ENCODE data around the gene GNAL. TPM values are rescaled to one million over a fixed set of nuclear protein-coding genes. Genes with fewer than 3 reads are reported as not detected.

GNAL gene
- total RNA-seq, 1 donor from 2014 or later: 4.5 TPM

- Mint-ChIP-seq H3K36me3 (ENCODE audit: low read depth, unreplicated experiment) (no peaks in the 10 kb centered on the region), H3K9me3 (ENCODE audit: unreplicated experiment) (peaks cover 3% of the 10 kb centered on the region), H3K4me3 (ENCODE audit: unreplicated experiment) (no peak overlapping the region), H3K4me1 (ENCODE audit: low read depth, unreplicated experiment) (peaks cover 30% of the 10 kb centered on the region), H3K27ac (ENCODE audit: unreplicated experiment) (no peak overlapping the region), H3K27me3 (ENCODE audit: low read depth, unreplicated experiment) (no peaks in the 10 kb centered on the region)
- Histone ChIP-seq H3K4me2 (ENCODE audit: low read length) (no peak overlapping the region), H3K27me3 (ENCODE audit: insufficient read depth, low read length) (no peaks in the 10 kb centered on the region), H3K27ac (ENCODE audit: low read depth, low read length) (no peak overlapping the region), H3K9me3 (ENCODE audit: insufficient read depth, low read depth, low read length) (no peaks in the 10 kb centered on the region), H3K79me2 (ENCODE audit: insufficient read depth, low read length) (no peaks in the 10 kb centered on the region), H3K4me3 (ENCODE audit: insufficient read depth, low read depth, low read length) (no peak overlapping the region), H4K20me1 (ENCODE audit: insufficient read depth, low read length) (no peaks in the 10 kb centered on the region), H3K9ac (ENCODE audit: low read length) (no peak overlapping the region), H3K36me3 (ENCODE audit: insufficient read depth, low read length) (no peaks in the 10 kb centered on the region), H2AFZ (ENCODE audit: low read depth, low read length) (no peak overlapping the region), H3K4me1 (ENCODE audit: insufficient read depth, low read length) (peaks cover 11% of the 10 kb centered on the region)
- DNase-seq (ENCODE audit: low read depth): no peak
- no peak for FAIRE-seq
- no peak for TF ChIP-seq EZH2 (IDR thresholded peaks at IDR 0.05; ENCODE audit: insufficient read depth, low read length)
- TF ChIP-seq CTCF (IDR thresholded peaks at IDR 0.05; ENCODE audit: insufficient read depth, low read depth, low read length): no peak
Measured at GRCh38 chr18:11810379-11810778, 121.3 kb downstream of the GNAL start.

GRCh38 chr18:11811009-11811408, 121.9 kb downstream of the GNAL start:
- no peak overlapping the region for H3K4me3 Mint-ChIP-seq (ENCODE audit: unreplicated experiment)
- Histone ChIP-seq H3K4me2 (ENCODE audit: low read length) (no peak overlapping the region), H3K27ac (ENCODE audit: low read depth, low read length) (no peak overlapping the region), H3K4me1 (ENCODE audit: insufficient read depth, low read length) (peaks cover 11% of the 10 kb centered on the region), H2AFZ (ENCODE audit: low read depth, low read length) (no peak overlapping the region), H3K27me3 (ENCODE audit: insufficient read depth, low read length) (no peaks in the 10 kb centered on the region), H3K4me3 (ENCODE audit: insufficient read depth, low read depth, low read length) (no peak overlapping the region), H3K36me3 (ENCODE audit: insufficient read depth, low read length) (no peaks in the 10 kb centered on the region), H3K9ac (ENCODE audit: low read length) (no peak overlapping the region), H3K9me3 (ENCODE audit: insufficient read depth, low read depth, low read length) (no peaks in the 10 kb centered on the region), H4K20me1 (ENCODE audit: insufficient read depth, low read length) (no peaks in the 10 kb centered on the region), H3K79me2 (ENCODE audit: insufficient read depth, low read length) (no peaks in the 10 kb centered on the region)
- FAIRE-seq (no peak), DNase-seq (ENCODE audit: low read depth) (no peak)
- peaks cover 25% of the 10 kb centered on the region for H3K4me1 Mint-ChIP-seq (ENCODE audit: low read depth, unreplicated experiment)
- peaks cover 3% of the 10 kb centered on the region for H3K9me3 Mint-ChIP-seq (ENCODE audit: unreplicated experiment)
- TF ChIP-seq CTCF (IDR thresholded peaks at IDR 0.05; ENCODE audit: insufficient read depth, low read depth, low read length) (no peak), EZH2 (IDR thresholded peaks at IDR 0.05; ENCODE audit: insufficient read depth, low read length) (no peak)
- no peak overlapping the region for H3K27ac Mint-ChIP-seq (ENCODE audit: unreplicated experiment)
- H3K36me3 Mint-ChIP-seq (ENCODE audit: low read depth, unreplicated experiment): no peaks in the 10 kb centered on the region
- no peaks in the 10 kb centered on the region for H3K27me3 Mint-ChIP-seq (ENCODE audit: low read depth, unreplicated experiment)

GRCh38 chr18:11817229-11817628, 128.2 kb downstream of the GNAL start:
- no peaks in the 10 kb centered on the region for H3K27me3 ChIP-seq (ENCODE audit: insufficient read depth, low read length)
- DNase-seq (ENCODE audit: low read depth) (no peak), FAIRE-seq (no peak)
- no peaks in the 10 kb centered on the region for H3K79me2 ChIP-seq (ENCODE audit: insufficient read depth, low read length)
- H3K9me3 ChIP-seq (ENCODE audit: insufficient read depth, low read depth, low read length): no peaks in the 10 kb centered on the region
- H3K4me2 ChIP-seq (ENCODE audit: low read length): no peak overlapping the region
- TF ChIP-seq CTCF (IDR thresholded peaks at IDR 0.05; ENCODE audit: insufficient read depth, low read depth, low read length) (no peak), EZH2 (IDR thresholded peaks at IDR 0.05; ENCODE audit: insufficient read depth, low read length) (no peak)
- H3K27ac Mint-ChIP-seq (ENCODE audit: unreplicated experiment): no peak overlapping the region
- H3K4me1 Mint-ChIP-seq (ENCODE audit: low read depth, unreplicated experiment): no peaks in the 10 kb centered on the region
- no peaks in the 10 kb centered on the region for H3K4me1 ChIP-seq (ENCODE audit: insufficient read depth, low read length)
- H3K4me3 Mint-ChIP-seq (ENCODE audit: unreplicated experiment): no peak overlapping the region
- H3K4me3 ChIP-seq (ENCODE audit: insufficient read depth, low read depth, low read length): no peak overlapping the region
- H3K9ac ChIP-seq (ENCODE audit: low read length): no peak overlapping the region
- peaks cover 2% of the 10 kb centered on the region for H3K36me3 Mint-ChIP-seq (ENCODE audit: low read depth, unreplicated experiment)
- no peaks in the 10 kb centered on the region for H3K36me3 ChIP-seq (ENCODE audit: insufficient read depth, low read length)
- H3K27me3 Mint-ChIP-seq (ENCODE audit: low read depth, unreplicated experiment): no peaks in the 10 kb centered on the region
- no peak overlapping the region for H3K27ac ChIP-seq (ENCODE audit: low read depth, low read length)
- no peaks in the 10 kb centered on the region for H4K20me1 ChIP-seq (ENCODE audit: insufficient read depth, low read length)
- no peak overlapping the region for H2AFZ ChIP-seq (ENCODE audit: low read depth, low read length)
- H3K9me3 Mint-ChIP-seq (ENCODE audit: unreplicated experiment): peaks cover 2% of the 10 kb centered on the region
